ENCODE measurements around the gene GNA12. TPM values are rescaled to one million over a fixed set of nuclear protein-coding genes. Genes with fewer than 3 reads are reported as not detected.

Gene GNA12
- total RNA-seq, 1 donor from 2014 or later, result 34.7 TPM

DNA sequence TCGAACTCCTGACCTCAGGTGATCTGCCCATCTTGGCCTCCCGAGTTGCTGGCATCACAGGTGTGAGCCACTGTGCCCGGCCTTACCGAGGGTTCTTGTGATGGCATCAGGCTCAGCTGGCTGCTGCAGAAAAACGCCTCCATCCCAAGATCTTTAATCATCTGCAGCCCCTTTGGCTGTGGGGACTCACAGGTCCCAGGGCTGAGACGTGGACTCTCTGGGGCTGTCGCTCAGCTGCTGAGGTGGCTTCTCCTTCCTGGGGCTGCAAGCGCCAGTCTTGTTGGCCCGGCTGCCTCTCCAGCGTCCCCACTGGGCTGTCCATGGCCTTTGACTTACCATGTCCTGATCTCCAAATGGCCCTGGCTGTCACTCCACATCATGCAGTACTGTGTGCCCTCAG, 136.1 kb downstream of the GNA12 start:
- H3K9ac ChIP-seq, result no peak overlapping the region

DNA sequence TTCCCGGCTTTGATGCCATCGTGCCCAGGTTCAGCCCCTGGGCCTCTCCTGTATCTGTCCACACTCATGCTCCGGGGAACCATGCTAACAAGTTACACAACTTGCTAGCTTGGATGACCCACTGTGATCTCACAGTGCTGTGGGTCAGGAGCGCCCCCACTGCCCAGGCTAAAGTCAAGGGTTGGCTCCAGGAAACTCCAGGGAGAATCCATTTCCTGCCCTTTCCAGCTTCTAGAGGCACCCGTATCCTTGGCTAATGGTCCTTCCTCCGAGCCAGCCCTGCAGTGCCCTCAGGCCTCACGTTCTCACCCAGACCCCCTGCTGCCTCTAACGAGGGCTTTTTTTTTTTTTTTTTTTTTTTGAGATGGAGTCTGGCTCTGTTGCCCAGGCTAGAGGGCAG, 136.6 kb downstream of the GNA12 start:
- no peak overlapping the region for H3K27ac Mint-ChIP-seq
- no peak overlapping the region for H3K4me3 ChIP-seq
- H3K9ac ChIP-seq, result no peak overlapping the region
- H3K27me3 ChIP-seq, result no peaks in the 10 kb centered on the region
- no peaks in the 10 kb centered on the region for H3K79me2 ChIP-seq (ENCODE audit: low read depth)
- H2AFZ ChIP-seq (replicated peaks), result no peak overlapping the region
- DNase-seq (ENCODE audit: low spot score), result no peak
- no peaks in the 10 kb centered on the region for H3K9me3 Mint-ChIP-seq
- H3K4me2 ChIP-seq, result no peak overlapping the region
- TF ChIP-seq EZH2 (IDR thresholded peaks at IDR 0.05) (no peak), EZH2phosphoT487 (IDR thresholded peaks at IDR 0.05) (no peak)
- TF ChIP-seq, protein P1, sequence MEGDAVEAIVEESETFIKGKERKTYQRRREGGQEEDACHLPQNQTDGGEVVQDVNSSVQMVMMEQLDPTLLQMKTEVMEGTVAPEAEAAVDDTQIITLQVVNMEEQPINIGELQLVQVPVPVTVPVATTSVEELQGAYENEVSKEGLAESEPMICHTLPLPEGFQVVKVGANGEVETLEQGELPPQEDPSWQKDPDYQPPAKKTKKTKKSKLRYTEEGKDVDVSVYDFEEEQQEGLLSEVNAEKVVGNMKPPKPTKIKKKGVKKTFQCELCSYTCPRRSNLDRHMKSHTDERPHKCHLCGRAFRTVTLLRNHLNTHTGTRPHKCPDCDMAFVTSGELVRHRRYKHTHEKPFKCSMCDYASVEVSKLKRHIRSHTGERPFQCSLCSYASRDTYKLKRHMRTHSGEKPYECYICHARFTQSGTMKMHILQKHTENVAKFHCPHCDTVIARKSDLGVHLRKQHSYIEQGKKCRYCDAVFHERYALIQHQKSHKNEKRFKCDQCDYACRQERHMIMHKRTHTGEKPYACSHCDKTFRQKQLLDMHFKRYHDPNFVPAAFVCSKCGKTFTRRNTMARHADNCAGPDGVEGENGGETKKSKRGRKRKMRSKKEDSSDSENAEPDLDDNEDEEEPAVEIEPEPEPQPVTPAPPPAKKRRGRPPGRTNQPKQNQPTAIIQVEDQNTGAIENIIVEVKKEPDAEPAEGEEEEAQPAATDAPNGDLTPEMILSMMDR (IDR thresholded peaks at IDR 0.05), result no peak
- peaks cover 18% of the 10 kb centered on the region for H3F3A ChIP-seq (ENCODE audit: low read depth)
- no peak overlapping the region for H3K27ac ChIP-seq
- H3K36me3 Mint-ChIP-seq, result peaks cover 2% of the 10 kb centered on the region
- H3K36me3 ChIP-seq, result no peaks in the 10 kb centered on the region
- peaks cover 9% of the 10 kb centered on the region for H4K20me1 ChIP-seq (ENCODE audit: low read depth)
- H3K4me1 Mint-ChIP-seq, result peaks cover 18% of the 10 kb centered on the region
- H3K27me3 Mint-ChIP-seq (ENCODE audit: insufficient read depth, low read depth), result no peaks in the 10 kb centered on the region
- H3K4me1 ChIP-seq, result peaks cover 16% of the 10 kb centered on the region
- H3K9me3 ChIP-seq (ENCODE audit: low read depth), result no peaks in the 10 kb centered on the region
- no peak overlapping the region for H3K4me3 Mint-ChIP-seq

More for the DNA sequence above, 136.1 kb downstream of the GNA12 start:
- Histone ChIP-seq H3K4me2 (no peak overlapping the region), H3K36me3 (no peaks in the 10 kb centered on the region), H3K4me3 (no peak overlapping the region), H3F3A (ENCODE audit: low read depth) (peaks cover 18% of the 10 kb centered on the region), H4K20me1 (ENCODE audit: low read depth) (peaks cover 9% of the 10 kb centered on the region), H3K4me1 (peaks cover 16% of the 10 kb centered on the region), H3K9me3 (ENCODE audit: low read depth) (no peaks in the 10 kb centered on the region), H3K79me2 (ENCODE audit: low read depth) (no peaks in the 10 kb centered on the region), H3K27me3 (no peaks in the 10 kb centered on the region), H2AFZ (replicated peaks) (no peak overlapping the region), H3K27ac (no peak overlapping the region)
- no peak overlapping the region for H3K4me3 Mint-ChIP-seq
- no peaks in the 10 kb centered on the region for H3K9me3 Mint-ChIP-seq
- peaks cover 18% of the 10 kb centered on the region for H3K4me1 Mint-ChIP-seq
- DNase-seq (ENCODE audit: low spot score), result no peak
- no peaks in the 10 kb centered on the region for H3K27me3 Mint-ChIP-seq (ENCODE audit: insufficient read depth, low read depth)
- no peak overlapping the region for H3K27ac Mint-ChIP-seq
- peaks cover 2% of the 10 kb centered on the region for H3K36me3 Mint-ChIP-seq
- no peak for TF ChIP-seq EZH2phosphoT487 (IDR thresholded peaks at IDR 0.05)
- TF ChIP-seq EZH2 (IDR thresholded peaks at IDR 0.05), result no peak
- TF ChIP-seq, protein P1 (IDR thresholded peaks at IDR 0.05), result no peak

DNA sequence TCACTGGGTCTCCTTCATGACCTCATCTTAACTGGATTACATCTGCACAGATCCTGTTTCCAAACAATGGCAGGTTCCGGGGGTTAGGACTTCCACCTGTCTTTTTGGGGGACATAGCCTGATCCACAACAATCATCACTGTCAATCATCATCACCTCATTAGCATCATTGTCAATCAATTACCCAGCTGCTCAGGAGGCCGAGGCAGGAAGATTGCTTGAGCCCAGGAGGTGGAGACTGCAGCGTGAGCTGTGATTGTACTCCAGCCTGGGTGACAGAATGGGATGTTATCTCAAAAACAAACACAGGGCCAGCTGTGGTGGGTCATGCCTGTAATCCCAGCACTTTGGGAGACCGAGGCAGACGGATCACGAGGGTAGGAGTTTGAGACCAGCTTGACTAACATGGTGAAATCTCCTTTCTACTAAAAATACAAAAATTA, 137.4 kb downstream of the GNA12 start:
- Histone ChIP-seq H4K20me1 (ENCODE audit: low read depth) (peaks cover 9% of the 10 kb centered on the region), H3K9me3 (ENCODE audit: low read depth) (no peaks in the 10 kb centered on the region), H3K4me1 (peaks cover 16% of the 10 kb centered on the region), H3K36me3 (no peaks in the 10 kb centered on the region), H3K4me2 (peak overlapping the region; percentile 48), H3F3A (ENCODE audit: low read depth) (peaks cover 18% of the 10 kb centered on the region), H3K27me3 (no peaks in the 10 kb centered on the region), H3K9ac (no peak overlapping the region), H3K79me2 (ENCODE audit: low read depth) (no peaks in the 10 kb centered on the region), H2AFZ (replicated peaks) (no peak overlapping the region), H3K27ac (no peak overlapping the region), H3K4me3 (no peak overlapping the region)
- peaks cover 18% of the 10 kb centered on the region for H3K4me1 Mint-ChIP-seq
- peak overlapping the region; percentile 27 for H3K4me3 Mint-ChIP-seq
- H3K36me3 Mint-ChIP-seq, result peaks cover 2% of the 10 kb centered on the region
- TF ChIP-seq, protein P1 (IDR thresholded peaks at IDR 0.05), result no peak
- no peak for TF ChIP-seq EZH2phosphoT487 (IDR thresholded peaks at IDR 0.05)
- TF ChIP-seq EZH2 (IDR thresholded peaks at IDR 0.05), result no peak
- peak overlapping the region; percentile 18 for H3K27ac Mint-ChIP-seq
- DNase-seq (ENCODE audit: low spot score), result peak; percentile 65
- no peaks in the 10 kb centered on the region for H3K9me3 Mint-ChIP-seq
- no peaks in the 10 kb centered on the region for H3K27me3 Mint-ChIP-seq (ENCODE audit: insufficient read depth, low read depth)

Data from neural progenitor cell (in vitro differentiated cells).